ENCODE measurements around the gene ADAM22.
"Not testable (repeated sequence)": the region's sequence is repeated elsewhere in the genome, so short reads cannot be mapped to it uniquely, and the experiment has no call there.

The ADAM22 gene

GRCh38 chr7:88153378-88153777, 219.3 kb downstream of the ADAM22 start:
- DNase-seq (ENCODE audit: low spot score): no peak
- TF ChIP-seq CTCF (IDR thresholded peaks at IDR 0.05; ENCODE audit: extremely low read depth, missing control alignments): no peak

- no peak for TF ChIP-seq CTCF (IDR thresholded peaks at IDR 0.05; ENCODE audit: extremely low read depth, missing control alignments)
- DNase-seq (ENCODE audit: low spot score): no peak
Observed at GRCh38 chr7:88155756-88156155, 221.7 kb downstream of the ADAM22 start.

DNA sequence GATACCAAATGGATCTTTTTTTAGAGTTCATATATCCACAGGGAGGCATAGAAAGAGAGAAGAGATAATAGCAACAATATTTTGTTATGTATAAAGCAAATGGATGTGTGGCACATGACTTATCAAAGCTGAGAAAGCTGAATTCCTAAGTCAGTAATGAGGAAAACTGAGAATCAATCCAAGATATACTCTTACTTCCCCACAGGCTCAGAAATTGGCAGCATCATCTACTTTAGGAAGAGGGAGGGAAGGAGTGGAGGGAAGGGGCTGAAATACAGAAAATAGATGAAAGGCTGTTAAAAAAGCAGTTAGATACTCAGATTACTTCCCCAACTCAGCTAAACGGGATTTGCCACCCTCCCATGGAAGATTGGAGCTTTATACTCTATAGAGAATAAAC, 222.3 kb downstream of the ADAM22 start:
- no peak for DNase-seq (ENCODE audit: low spot score)
- TF ChIP-seq CTCF (IDR thresholded peaks at IDR 0.05; ENCODE audit: extremely low read depth, missing control alignments): no peak

- DNase-seq (ENCODE audit: low spot score): not testable (repeated sequence)
Observed at GRCh38 chr7:88159741-88160140, 225.7 kb downstream of the ADAM22 start.

DNA sequence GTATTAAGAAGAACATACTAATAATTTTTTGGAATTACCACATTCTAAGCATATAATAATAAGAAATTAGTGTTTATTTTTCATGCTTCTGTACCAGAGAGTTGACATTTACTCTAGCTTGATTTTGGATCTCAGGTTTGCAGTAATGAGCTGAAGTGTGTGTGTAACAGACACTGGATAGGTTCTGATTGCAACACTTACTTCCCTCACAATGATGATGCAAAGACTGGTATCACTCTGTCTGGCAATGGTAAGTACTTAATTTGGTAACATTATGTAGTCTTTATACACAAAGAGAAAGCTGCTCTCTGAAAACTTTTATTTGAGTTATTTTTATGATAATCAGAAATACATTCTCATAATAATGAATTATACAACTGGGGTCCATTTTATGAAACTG, 231.6 kb downstream of the ADAM22 start:
- no peak for DNase-seq (ENCODE audit: low spot score)
- TF ChIP-seq CTCF (IDR thresholded peaks at IDR 0.05; ENCODE audit: extremely low read depth, missing control alignments): no peak

- TF ChIP-seq CTCF (IDR thresholded peaks at IDR 0.05; ENCODE audit: extremely low read depth, missing control alignments): no peak
Observed at GRCh38 chr7:88167223-88167622, 233.2 kb downstream of the ADAM22 start.

GRCh38 chr7:88167721-88168120, 233.7 kb downstream of the ADAM22 start:
- TF ChIP-seq CTCF (IDR thresholded peaks at IDR 0.05; ENCODE audit: extremely low read depth, missing control alignments): no peak
- no peak for DNase-seq (ENCODE audit: low spot score)

More at GRCh38 chr7:88167223-88167622, 233.2 kb downstream of the ADAM22 start:
- no peak for DNase-seq (ENCODE audit: low spot score)

GRCh38 chr7:88169717-88170320, 235.8 kb downstream of the ADAM22 start:
- TF ChIP-seq CTCF (IDR thresholded peaks at IDR 0.05; ENCODE audit: extremely low read depth, missing control alignments): no peak
- DNase-seq (ENCODE audit: low spot score): peak; percentile 4
